ENCODE results near the gene RETREG3.

DNA sequence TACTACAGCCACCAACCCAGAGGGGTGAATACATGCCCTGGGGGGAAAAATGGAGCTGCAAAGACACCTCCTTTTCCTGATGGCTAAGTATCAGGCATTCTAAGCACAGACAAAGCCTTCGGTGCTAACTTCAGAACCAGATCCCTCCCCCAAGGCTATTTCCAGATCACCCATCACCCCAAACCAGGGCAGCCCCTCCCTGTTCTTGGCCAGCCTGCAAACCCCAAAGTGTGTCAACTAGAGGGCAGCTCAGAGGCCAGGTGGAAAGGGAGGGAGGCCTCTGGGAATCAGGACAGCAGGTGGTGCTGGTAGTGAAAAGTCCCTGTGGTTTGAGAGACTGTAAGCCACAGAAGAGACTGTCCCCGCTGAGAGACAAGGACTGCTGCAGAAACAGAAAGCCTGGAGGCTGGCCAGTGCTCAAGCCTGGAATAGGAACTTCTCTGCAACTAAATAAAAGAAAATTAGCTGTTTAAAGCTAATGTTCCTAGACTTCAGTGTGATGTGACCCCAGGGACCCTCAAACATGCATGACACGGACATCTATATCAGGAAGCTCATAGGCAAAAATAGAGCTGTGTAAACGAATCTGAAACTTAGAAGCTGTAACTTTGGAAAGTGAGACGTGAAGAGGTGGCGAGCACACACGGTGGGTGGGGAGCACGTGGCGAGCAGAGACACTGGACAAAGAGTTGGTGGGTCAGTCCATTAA, 9.4 kb upstream of the RETREG3 start:
- peak; percentile 49 to 78 for TF ChIP-seq CTCF (conservative IDR thresholded peaks at IDR 0.05; ENCODE audit: low read depth in 2 of 2)
- TF ChIP-seq JUNB (IDR thresholded peaks at IDR 0.05; ENCODE audit: unreplicated experiment): no peak
